HepG2 (cell line): ENCODE measurements around the gene FOXK2. TPM values are rescaled to one million over a fixed set of nuclear protein-coding genes. Genes with fewer than 3 reads are reported as not detected.

Experiments
- CBFB ChIP-seq: sonication (generic); formaldehyde crosslinking; IDR thresholded peaks from 2 replicates; pipeline ENCODE4 v1.4.0; 2020; ENCODE audit warnings: missing genetic modification reagents
- CREB1 ChIP-seq, 2 experiments: fragments of 450-650 bp in 1 of 2; IDR thresholded peaks; 2 replicates each; pipeline ENCODE4 v1.6.1; 2016 to 2017; ENCODE audit warnings: control low read depth in 1 of 2, mild to moderate bottlenecking in 1 of 2, missing compliant biosample characterization in 1 of 2, missing genetic modification characterization in 1 of 2
- GABPB1 ChIP-seq: IDR thresholded peaks from 2 replicates; pipeline ENCODE4 v1.6.1; 2016; ENCODE audit warnings: mild to moderate bottlenecking, missing genetic modification reagents, moderate library complexity, missing compliant biosample characterization
- HIVEP1 ChIP-seq: sonication (generic); formaldehyde crosslinking; IDR thresholded peaks from 2 replicates; pipeline ENCODE4 v1.4.0; 2020; ENCODE audit warnings: mild to moderate bottlenecking, missing genetic modification reagents
- IRF9 ChIP-seq: sonication (generic); formaldehyde crosslinking; IDR thresholded peaks from 2 replicates; pipeline ENCODE4 v1.8.0; 2022; ENCODE audit warnings: missing genetic modification reagents, mild to moderate bottlenecking, borderline replicate concordance
- MED1 ChIP-seq: sonication (generic); formaldehyde crosslinking; IDR thresholded peaks from 2 replicates; pipeline ENCODE4 v1.4.0; 2020; ENCODE audit warnings: missing genetic modification reagents
- NR3C1 ChIP-seq: sonication (generic); formaldehyde crosslinking; IDR thresholded peaks from 2 replicates; pipeline ENCODE4 v1.4.0; 2020; ENCODE audit warnings: missing genetic modification reagents
- TCF7 ChIP-seq: sonication (generic); IDR thresholded peaks from 2 replicates; pipeline ENCODE4 v1.6.1; 2016; ENCODE audit warnings: antibody characterized with exemption, low read depth
- TOE1 ChIP-seq: sonication (generic); formaldehyde crosslinking; IDR thresholded peaks from 2 replicates; pipeline ENCODE4 v1.4.0; 2020; ENCODE audit warnings: mild to moderate bottlenecking, missing genetic modification reagents
- ZNF256 ChIP-seq: sonication (generic); formaldehyde crosslinking; conservative IDR thresholded peaks from 2 replicates; pipeline ENCODE4 v1.4.0; 2020; ENCODE audit warnings: missing genetic modification reagents
- ZNF318 ChIP-seq: sonication (generic); formaldehyde crosslinking; IDR thresholded peaks from 2 replicates; pipeline ENCODE4 v1.4.0; 2020; ENCODE audit warnings: mild to moderate bottlenecking, missing genetic modification reagents
- ZNF543 ChIP-seq: sonication (generic); formaldehyde crosslinking; IDR thresholded peaks from 2 replicates; pipeline ENCODE4 v1.4.0; 2020; ENCODE audit warnings: mild to moderate bottlenecking, missing genetic modification reagents
- ZNF704 ChIP-seq: sonication (generic); formaldehyde crosslinking; IDR thresholded peaks from 2 replicates; pipeline ENCODE4 v1.8.1; 2023; ENCODE audit warnings: mild to moderate bottlenecking, inconsistent platforms, moderate library complexity, missing genetic modification reagents, borderline replicate concordance
- ZSCAN25 ChIP-seq: sonication (generic); formaldehyde crosslinking; IDR thresholded peaks from 2 replicates; pipeline ENCODE4 v1.8.0; 2022; ENCODE audit warnings: mild to moderate bottlenecking, missing genetic modification reagents
- polyA plus RNA-seq, 8 experiments: library from polyadenylated mRNA; depleted of rRNA in 3 of 8; stranded (reverse) in 7 of 8; unstranded in 1 of 8; fragments of >200 nt; fragmentation: Illumina TruSeq in 4 of 8; extraction: Trizol in 4 of 8; gene quantifications; 2 replicates each; pipeline versions ENCODE4 v1.2.1 to v1.2.3, GENCODE V29; 2011 to 2016; ENCODE audit warnings: low read depth in 4 of 8, missing spikeins in 1 of 8, mixed read lengths in 1 of 8; ENCODE audit not compliant: insufficient read depth in 1 of 8
- total RNA-seq, 5 experiments: library from RNA; depleted of rRNA; stranded (reverse); fragments of >200 nt; fragmentation: Illumina TruSeq; extraction: Trizol; gene quantifications; 2 replicates each; pipeline ENCODE4 v1.2.3, GENCODE V29; 2016; ENCODE audit warnings: low read depth in 1 of 5
- TF ChIP-seq, protein P1 (sequence below): sonication (generic); formaldehyde crosslinking; IDR thresholded peaks from 2 replicates; pipeline ENCODE4 v1.4.0; 2020; ENCODE audit warnings: mild to moderate bottlenecking, missing genetic modification reagents
- TF ChIP-seq, protein P2 (sequence below): sonication (generic); formaldehyde crosslinking; IDR thresholded peaks from 2 replicates; pipeline ENCODE4 v1.5.1; 2020; ENCODE audit warnings: mild to moderate bottlenecking, missing genetic modification reagents, borderline replicate concordance

The FOXK2 gene
- total and polyA plus RNA-seq, 2 of the 13 experiments (the other 11 are each of a cell fraction or from before 2014, with no cell fraction given), result 67.1 to 67.2 TPM

- TF ChIP-seq ZNF318 (no peak), GABPB1 (CRISPR knock-in tag) (peak; percentile 15; the same call in 1 of the 2 replicates), MED1 (CRISPR knock-in tag) (no peak), NR3C1 (CRISPR knock-in tag) (no peak), CBFB (CRISPR knock-in tag) (no peak), ZNF704 (no peak), ZSCAN25 (CRISPR knock-in tag) (no peak; the same call in 1 of the 2 replicates), CREB1 (IDR thresholded peaks at IDR 0.05) (no peak), CREB1 (CRISPR knock-in tag; IDR thresholded peaks at IDR 0.05) (peak; percentile 50), HIVEP1 (no peak), IRF9 (CRISPR knock-in tag) (peak; percentile 29; the same call in 1 of the 2 replicates), ZNF256 (CRISPR knock-in tag) (no peak), ZNF543 (no peak), TOE1 (CRISPR knock-in tag) (no peak), TCF7 (no peak)
- TF ChIP-seq, protein P1, sequence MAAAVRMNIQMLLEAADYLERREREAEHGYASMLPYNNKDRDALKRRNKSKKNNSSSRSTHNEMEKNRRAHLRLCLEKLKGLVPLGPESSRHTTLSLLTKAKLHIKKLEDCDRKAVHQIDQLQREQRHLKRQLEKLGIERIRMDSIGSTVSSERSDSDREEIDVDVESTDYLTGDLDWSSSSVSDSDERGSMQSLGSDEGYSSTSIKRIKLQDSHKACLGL (CRISPR knock-in tag), result 0 out of 2 replicates have a peak, but pooled peaks have one; percentile 20
- TF ChIP-seq, protein P2, sequence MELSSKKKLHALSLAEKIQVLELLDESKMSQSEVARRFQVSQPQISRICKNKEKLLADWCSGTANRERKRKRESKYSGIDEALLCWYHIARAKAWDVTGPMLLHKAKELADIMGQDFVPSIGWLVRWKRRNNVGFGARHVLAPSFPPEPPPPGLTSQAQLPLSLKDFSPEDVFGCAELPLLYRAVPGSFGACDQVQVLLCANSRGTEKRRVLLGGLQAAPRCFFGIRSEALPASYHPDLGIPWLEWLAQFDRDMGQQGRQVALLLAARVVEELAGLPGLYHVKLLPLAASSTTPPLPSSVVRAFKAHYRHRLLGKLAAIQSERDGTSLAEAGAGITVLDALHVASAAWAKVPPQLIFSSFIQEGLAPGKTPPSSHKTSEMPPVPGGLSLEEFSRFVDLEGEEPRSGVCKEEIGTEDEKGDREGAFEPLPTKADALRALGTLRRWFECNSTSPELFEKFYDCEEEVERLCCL (CRISPR knock-in tag), result no peak
Measured at GRCh38 chr17:82592767-82593589, 73.4 kb downstream of the FOXK2 start (continued).
